Neural cell (in vitro differentiated cells): Measurements from ENCODE around the gene CAMSAP3. TPM values are rescaled to one million over a fixed set of nuclear protein-coding genes. Genes with fewer than 3 reads are reported as not detected.

Source experiments
- H2AFZ ChIP-seq: fragments of 200-600, 300-800 bp; sonication (generic), shearing (Covaris generic); 2 replicates; pipeline ENCODE4 v1.6.0; 2014; ENCODE audit warnings: low read depth, mild to moderate bottlenecking, antibody characterized with exemption, low read length, moderate library complexity
- H3F3A ChIP-seq: fragments of 200-600 bp; shearing (Covaris generic); 2 replicates; pipeline ENCODE4 v1.6.1; 2016; ENCODE audit warnings: mild to moderate bottlenecking, moderate library complexity, mixed read lengths, antibody characterized with exemption, low read length; ENCODE audit not compliant: insufficient read depth, poor library complexity, severe bottlenecking
- H3K27ac ChIP-seq: fragments of 200-600, 300-800 bp; sonication (generic), shearing (Covaris generic); 2 replicates; pipeline ENCODE4 v1.5.1; 2014; ENCODE audit warnings: mild to moderate bottlenecking, low read length, moderate library complexity
- H3K27me3 ChIP-seq: fragments of 300-800, 200-600 bp; sonication (generic), shearing (Covaris generic); 2 replicates; pipeline ENCODE4 v1.6.0; 2014; ENCODE audit warnings: mild to moderate bottlenecking, low read depth, low read length, moderate library complexity; ENCODE audit not compliant: insufficient read depth
- H3K36me3 ChIP-seq: fragments of 300-800, 200-600 bp; sonication (generic), shearing (Covaris generic); 2 replicates; pipeline ENCODE4 v1.5.1; 2014; ENCODE audit warnings: mild to moderate bottlenecking, antibody characterized with exemption, low read length, moderate library complexity; ENCODE audit not compliant: insufficient read depth
- H3K4me2 ChIP-seq: fragments of 300-800, 200-600 bp; sonication (generic), shearing (Covaris generic); 2 replicates; pipeline ENCODE4 v1.6.0; 2014; ENCODE audit warnings: mild to moderate bottlenecking, low read length
- H3K4me3 ChIP-seq: fragments of 300-800, 200-600 bp; sonication (generic), shearing (Covaris generic); 2 replicates; pipeline ENCODE4 v1.5.1; 2014; ENCODE audit warnings: mild to moderate bottlenecking, low read length, moderate library complexity
- H3K79me2 ChIP-seq: fragments of 200-600 bp; shearing (Covaris generic); replicated peaks from 2 replicates; pipeline ENCODE4 v1.6.0; 2014; ENCODE audit warnings: mild to moderate bottlenecking, low read length, moderate library complexity; ENCODE audit not compliant: insufficient read depth
- H3K9ac ChIP-seq: fragments of 300-800, 200-600 bp; sonication (generic), shearing (Covaris generic); 2 replicates; pipeline ENCODE4 v1.6.1; 2016; ENCODE audit warnings: mild to moderate bottlenecking, low read length, mixed read lengths
- H3K9me2 ChIP-seq: fragments of 200-600 bp; shearing (Covaris generic); 2 replicates; pipeline ENCODE4 v1.6.1; 2016; ENCODE audit warnings: mild to moderate bottlenecking, low read length, mixed read lengths; ENCODE audit not compliant: insufficient read depth
- H3K9me3 ChIP-seq: fragments of 200-600, 300-800 bp; sonication (generic), shearing (Covaris generic); 2 replicates; pipeline ENCODE4 v1.6.1; 2016; ENCODE audit warnings: mild to moderate bottlenecking, mixed run types, low read length, moderate library complexity, mixed read lengths
- H4K20me1 ChIP-seq: fragments of 200-600 bp; shearing (Covaris generic); 2 replicates; pipeline ENCODE4 v1.6.1; 2016; ENCODE audit warnings: mild to moderate bottlenecking, mixed run types; ENCODE audit not compliant: insufficient read depth
- EP300 ChIP-seq: fragments of 450-650 bp; conservative IDR thresholded peaks from 2 replicates; pipeline ENCODE4 v1.6.1; 2014; ENCODE audit warnings: antibody characterized with exemption, mild to moderate bottlenecking, moderate library complexity; ENCODE audit not compliant: poor library complexity, severe bottlenecking
- EZH2 ChIP-seq: fragments of 200-600, 300-800 bp; shearing (Covaris generic), sonication (generic); IDR thresholded peaks from 2 replicates; pipeline ENCODE4 v1.6.1; 2014; ENCODE audit warnings: antibody characterized with exemption, low read length, borderline replicate concordance, mild to moderate bottlenecking; ENCODE audit not compliant: insufficient read depth, poor library complexity, severe bottlenecking
- MXI1 ChIP-seq: fragments of 450-650 bp; conservative IDR thresholded peaks from 2 replicates; pipeline ENCODE4 v1.6.1; 2014; ENCODE audit warnings: antibody characterized with exemption, mild to moderate bottlenecking; ENCODE audit not compliant: poor library complexity, severe bottlenecking
- POLR2AphosphoS5 ChIP-seq: IDR thresholded peaks from 2 replicates; pipeline ENCODE4 v1.6.1; 2012
- RAD21 ChIP-seq: fragments of 450-650 bp; conservative IDR thresholded peaks from 2 replicates; pipeline ENCODE4 v1.6.1; 2014; ENCODE audit warnings: antibody characterized with exemption, mild to moderate bottlenecking, moderate library complexity
- REST ChIP-seq: IDR thresholded peaks from 2 replicates; pipeline ENCODE4 v1.6.1; 2012; ENCODE audit warnings: borderline replicate concordance
- SMC3 ChIP-seq: fragments of 450-650 bp; conservative IDR thresholded peaks from 2 replicates; pipeline ENCODE4 v1.6.1; 2014; ENCODE audit warnings: antibody characterized with exemption, mild to moderate bottlenecking, moderate library complexity; ENCODE audit not compliant: poor library complexity
- TAF1 ChIP-seq: IDR thresholded peaks from 2 replicates; pipeline ENCODE4 v1.6.1; 2012; ENCODE audit warnings: low read depth
- polyA plus RNA-seq: library from polyadenylated mRNA; depleted of rRNA; stranded (reverse); fragments of >200 nt; gene quantifications from 2 replicates; pipeline ENCODE4 v1.2.3, GENCODE V29; 2014
- TF ChIP-seq, protein P1 (sequence below): fragments of 450-650 bp; IDR thresholded peaks from 2 replicates; pipeline ENCODE4 v1.5.1; 2014; ENCODE audit warnings: antibody characterized with exemption, mild to moderate bottlenecking, moderate library complexity; ENCODE audit not compliant: poor library complexity, severe bottlenecking

CAMSAP3 gene
- polyA plus RNA-seq, 1 donor from 2014 or later = 17.0 TPM

DNA sequence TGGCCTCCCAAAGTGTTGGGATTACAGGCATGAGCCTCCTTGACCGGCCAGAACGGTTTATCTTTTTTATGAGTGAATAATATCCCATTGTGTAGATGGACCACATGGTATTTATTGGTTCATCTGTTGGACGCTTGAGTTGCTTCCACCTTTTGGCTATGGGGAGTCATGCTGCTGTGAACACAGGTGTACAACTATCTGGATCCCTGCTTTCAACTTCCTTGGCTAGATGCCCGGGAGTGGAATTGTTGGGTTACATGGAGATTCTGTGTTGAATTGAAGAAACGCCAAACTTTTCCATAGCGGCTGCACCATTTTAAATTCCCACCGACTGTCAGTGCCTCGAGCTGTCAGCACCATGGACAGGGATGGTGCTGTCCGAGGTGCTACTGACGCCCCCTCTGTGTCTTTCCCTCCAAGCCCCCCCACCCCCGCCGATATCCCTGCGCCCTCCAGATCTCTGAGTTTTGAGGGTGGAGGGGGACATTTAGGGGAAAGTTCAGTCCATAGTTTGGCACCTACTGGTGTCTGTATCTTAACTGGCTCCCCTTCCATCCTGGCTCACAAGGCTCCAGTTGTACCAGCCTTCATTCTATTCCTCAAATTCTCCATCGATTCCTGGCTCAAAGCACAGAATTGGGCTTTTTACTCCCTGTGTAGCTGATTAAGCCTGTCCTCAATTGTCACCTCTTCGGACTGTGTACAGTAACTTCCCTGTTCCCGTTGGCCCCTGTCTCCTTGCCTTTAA is 32.8 kb upstream of the CAMSAP3 start:
- Histone ChIP-seq H3K9me3 (no peaks in the 10 kb centered on the region), H3K4me3 (no peak overlapping the region), H3K36me3 (no peaks in the 10 kb centered on the region), H3K9ac (no peak overlapping the region), H4K20me1 (no peaks in the 10 kb centered on the region), H3F3A (no peaks in the 10 kb centered on the region), H3K4me2 (no peak overlapping the region), H3K79me2 (no peaks in the 10 kb centered on the region), H3K27me3 (no peaks in the 10 kb centered on the region), H3K9me2 (no peaks in the 10 kb centered on the region), H3K27ac (no peak overlapping the region), H2AFZ (no peak overlapping the region)
- TF ChIP-seq RAD21 = no peak
- no peak for TF ChIP-seq TAF1
- TF ChIP-seq, protein P1, sequence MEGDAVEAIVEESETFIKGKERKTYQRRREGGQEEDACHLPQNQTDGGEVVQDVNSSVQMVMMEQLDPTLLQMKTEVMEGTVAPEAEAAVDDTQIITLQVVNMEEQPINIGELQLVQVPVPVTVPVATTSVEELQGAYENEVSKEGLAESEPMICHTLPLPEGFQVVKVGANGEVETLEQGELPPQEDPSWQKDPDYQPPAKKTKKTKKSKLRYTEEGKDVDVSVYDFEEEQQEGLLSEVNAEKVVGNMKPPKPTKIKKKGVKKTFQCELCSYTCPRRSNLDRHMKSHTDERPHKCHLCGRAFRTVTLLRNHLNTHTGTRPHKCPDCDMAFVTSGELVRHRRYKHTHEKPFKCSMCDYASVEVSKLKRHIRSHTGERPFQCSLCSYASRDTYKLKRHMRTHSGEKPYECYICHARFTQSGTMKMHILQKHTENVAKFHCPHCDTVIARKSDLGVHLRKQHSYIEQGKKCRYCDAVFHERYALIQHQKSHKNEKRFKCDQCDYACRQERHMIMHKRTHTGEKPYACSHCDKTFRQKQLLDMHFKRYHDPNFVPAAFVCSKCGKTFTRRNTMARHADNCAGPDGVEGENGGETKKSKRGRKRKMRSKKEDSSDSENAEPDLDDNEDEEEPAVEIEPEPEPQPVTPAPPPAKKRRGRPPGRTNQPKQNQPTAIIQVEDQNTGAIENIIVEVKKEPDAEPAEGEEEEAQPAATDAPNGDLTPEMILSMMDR = no peak
- TF ChIP-seq EP300 = no peak
- no peak for TF ChIP-seq EZH2
- no peak for TF ChIP-seq REST
- no peak for TF ChIP-seq POLR2AphosphoS5
- no peak for TF ChIP-seq SMC3
- TF ChIP-seq MXI1 = no peak

- no peaks in the 10 kb centered on the region for H3K9me3 ChIP-seq
- no peak overlapping the region for H3K27ac ChIP-seq
- TF ChIP-seq MXI1 = no peak
- no peak for TF ChIP-seq EP300
- no peak for TF ChIP-seq SMC3
- no peak for TF ChIP-seq RAD21
- no peak for TF ChIP-seq POLR2AphosphoS5
- TF ChIP-seq EZH2 = no peak
- TF ChIP-seq, protein P1 = no peak
- TF ChIP-seq REST = no peak
- no peak for TF ChIP-seq TAF1
- H3K9me2 ChIP-seq = no peaks in the 10 kb centered on the region
- no peaks in the 10 kb centered on the region for H3K79me2 ChIP-seq
- H3K9ac ChIP-seq = no peak overlapping the region
- H2AFZ ChIP-seq = no peak overlapping the region
- no peaks in the 10 kb centered on the region for H3K27me3 ChIP-seq
- no peak overlapping the region for H3K4me3 ChIP-seq
- no peaks in the 10 kb centered on the region for H3F3A ChIP-seq
- H4K20me1 ChIP-seq = no peaks in the 10 kb centered on the region
- no peak overlapping the region for H3K4me2 ChIP-seq
- no peaks in the 10 kb centered on the region for H3K36me3 ChIP-seq
Observed at GRCh38 chr19:7564866-7565265, 30.8 kb upstream of the CAMSAP3 start.
